Dermis microvascular lymphatic vessel endothelial cell (primary cell): ENCODE data around the gene PITPNM1. TPM values are rescaled to one million over a fixed set of nuclear protein-coding genes. Genes with fewer than 3 reads are reported as not detected.
"Not testable (repeated sequence)": the region's sequence is repeated elsewhere in the genome, so short reads cannot be mapped to it uniquely, and the experiment has no call there.

ENCODE experiments used
- DNase-seq, 2 donors: peaks; one replicate each; pipeline versions ENCODE4 v3.0.0 to v3.0.0-alpha.2; 2010; ENCODE audit warnings: low read depth in 2 of 2
- total RNA-seq: library from RNA; depleted of rRNA; stranded (reverse); fragments of >200 nt; gene quantifications from 2 replicates; pipeline ENCODE4 v1.2.1, GENCODE V29; 2014

Gene PITPNM1
- total RNA-seq = 6.3 and 7.3 TPM in 2 replicates

DNA sequence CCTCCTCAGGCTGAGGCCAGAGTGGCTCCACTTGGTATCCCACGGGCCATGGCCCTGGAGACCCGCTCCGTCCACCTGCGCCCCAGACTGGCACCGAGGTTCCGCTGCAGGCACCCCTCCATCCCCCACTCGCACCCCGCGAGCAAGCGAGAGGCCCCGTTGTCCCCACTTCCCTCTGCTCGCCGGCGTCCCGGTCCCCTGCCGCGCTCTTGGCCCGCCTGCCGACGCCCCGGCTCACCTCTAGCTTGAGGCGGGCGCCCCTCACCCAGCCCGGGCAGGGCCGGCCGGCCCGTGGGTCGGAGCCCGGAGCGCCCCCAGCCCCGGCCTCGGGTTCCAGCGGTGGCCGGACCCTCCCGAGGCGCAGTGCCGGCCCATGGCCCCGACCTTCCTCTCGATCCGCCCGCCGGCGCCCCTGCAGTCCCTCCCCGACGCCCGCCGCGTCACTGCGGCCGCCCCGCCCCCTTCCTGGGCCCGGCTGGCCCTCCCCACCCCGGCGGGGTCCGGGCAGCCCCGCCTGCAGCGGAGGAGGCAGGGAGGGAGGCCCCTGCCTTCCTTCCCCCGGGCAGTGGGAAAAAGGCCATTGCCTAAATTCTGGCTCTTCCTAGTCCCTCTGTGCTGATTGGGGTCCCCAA, at the start of gene PITPNM1:
PITPNM1 (minus strand) TSS at position 414 of the 632 bp plus-strand sequence. CDS start 1,183 bp downstream, outside the sequence.
- peak in 1 of 2 donors; percentile 9 for DNase-seq

DNA sequence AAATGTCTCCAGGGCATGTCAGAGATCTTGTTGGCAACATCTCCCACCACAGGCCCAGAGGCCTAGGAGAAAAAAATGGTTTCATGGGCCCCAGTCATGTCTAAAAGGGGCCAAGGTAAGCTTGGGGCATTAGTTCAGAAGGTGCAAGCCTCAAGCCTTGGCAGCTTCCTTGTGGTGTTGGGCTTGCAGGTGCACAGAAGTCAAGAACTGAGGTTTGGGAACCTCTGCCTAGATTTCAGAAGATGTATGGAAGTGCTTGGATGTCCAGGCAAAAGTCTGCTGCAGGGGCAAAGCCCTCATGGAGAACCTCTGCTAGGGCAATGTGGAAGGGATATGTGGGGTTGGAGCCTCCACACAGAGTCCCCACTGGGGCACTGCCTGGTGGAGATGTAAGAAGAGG, 46.5 kb upstream of the PITPNM1 start:
- not testable (repeated sequence) for DNase-seq

DNA sequence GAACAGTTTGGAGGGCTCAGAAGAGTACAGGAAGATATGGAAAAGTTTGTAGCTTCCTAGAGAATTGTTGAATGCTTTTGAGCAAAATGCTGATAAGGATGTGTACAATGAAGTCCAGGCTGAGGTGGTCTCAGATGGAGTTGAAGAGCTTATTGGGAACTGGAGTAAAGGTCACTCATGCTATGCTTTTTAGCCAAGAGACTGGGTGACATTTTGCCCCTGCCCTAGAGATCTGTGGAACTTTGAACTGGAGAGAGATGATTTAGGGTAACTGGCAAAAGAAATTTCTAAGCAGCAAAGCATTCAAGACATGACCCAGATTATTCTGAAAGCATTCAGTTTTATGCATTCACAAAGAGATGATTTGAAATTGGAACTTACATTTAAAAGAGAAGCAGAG, 46.0 kb upstream of the PITPNM1 start:
- DNase-seq = no peak

DNA sequence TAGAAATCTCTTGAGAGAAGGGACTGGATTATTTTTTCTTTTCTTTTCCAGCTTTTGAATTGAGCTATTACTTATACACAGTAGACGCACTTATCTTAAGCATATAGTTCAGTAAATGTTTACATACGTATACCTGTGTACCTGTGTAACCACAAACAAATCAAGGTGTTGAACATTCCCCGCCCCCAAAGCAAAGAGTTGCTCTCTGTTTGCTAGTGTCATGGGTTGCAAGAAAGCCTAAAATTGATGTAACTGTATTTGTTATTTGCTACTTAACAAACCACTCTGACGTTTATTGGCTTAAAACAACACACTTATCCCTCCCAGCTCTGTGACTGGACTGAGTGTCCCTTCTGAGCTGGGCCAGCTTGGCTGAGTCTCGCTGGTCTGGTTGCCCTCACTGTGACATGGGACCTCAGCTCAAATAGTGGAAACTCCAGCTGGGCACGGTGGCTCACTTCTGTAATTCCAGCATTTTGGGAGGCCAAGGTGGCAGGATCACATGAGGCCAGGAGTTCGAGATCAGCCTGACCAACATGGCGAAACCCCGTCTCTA, 43.5 kb upstream of the PITPNM1 start:
- DNase-seq = no peak

DNA sequence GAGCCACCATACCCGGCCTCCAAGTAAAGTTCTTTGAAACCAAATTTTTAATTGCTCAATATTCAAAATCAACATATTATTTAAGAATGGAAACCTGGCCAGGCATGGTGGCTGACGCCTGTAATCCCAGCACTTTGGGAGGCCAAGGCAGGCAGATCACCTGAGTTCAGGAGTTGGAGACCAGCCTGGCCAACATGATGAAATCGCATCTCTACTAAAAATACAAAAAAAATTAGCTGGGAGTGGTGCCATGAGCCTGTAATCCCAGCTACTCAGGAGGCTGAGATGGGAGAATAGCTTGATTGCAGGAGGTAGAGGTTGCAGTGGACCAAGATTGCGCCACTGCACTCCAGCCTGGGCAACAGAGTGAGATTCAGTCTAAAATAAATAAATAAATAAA, 42.9 kb upstream of the PITPNM1 start:
- not testable (repeated sequence) for DNase-seq

DNA sequence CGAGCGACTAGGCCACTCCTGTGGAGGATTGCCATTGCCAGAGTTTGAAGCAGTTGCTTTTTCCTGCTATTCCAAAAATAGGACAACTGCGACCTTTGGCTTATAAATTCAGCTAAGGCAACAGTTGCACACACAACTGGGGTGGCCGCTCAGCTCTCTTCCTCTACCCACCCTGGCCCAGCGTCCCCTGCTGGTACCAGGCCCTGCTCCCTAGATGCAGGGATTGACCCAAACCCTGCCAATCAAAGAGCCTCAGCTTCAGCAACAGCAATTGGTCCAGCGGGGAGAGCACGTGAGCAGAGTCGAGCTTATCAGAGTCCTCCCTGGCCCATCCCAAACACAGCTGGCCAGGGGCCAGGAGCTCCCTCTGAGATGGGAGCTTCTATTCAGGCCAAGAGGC, 40.1 kb upstream of the PITPNM1 start:
- DNase-seq = no peak

DNA sequence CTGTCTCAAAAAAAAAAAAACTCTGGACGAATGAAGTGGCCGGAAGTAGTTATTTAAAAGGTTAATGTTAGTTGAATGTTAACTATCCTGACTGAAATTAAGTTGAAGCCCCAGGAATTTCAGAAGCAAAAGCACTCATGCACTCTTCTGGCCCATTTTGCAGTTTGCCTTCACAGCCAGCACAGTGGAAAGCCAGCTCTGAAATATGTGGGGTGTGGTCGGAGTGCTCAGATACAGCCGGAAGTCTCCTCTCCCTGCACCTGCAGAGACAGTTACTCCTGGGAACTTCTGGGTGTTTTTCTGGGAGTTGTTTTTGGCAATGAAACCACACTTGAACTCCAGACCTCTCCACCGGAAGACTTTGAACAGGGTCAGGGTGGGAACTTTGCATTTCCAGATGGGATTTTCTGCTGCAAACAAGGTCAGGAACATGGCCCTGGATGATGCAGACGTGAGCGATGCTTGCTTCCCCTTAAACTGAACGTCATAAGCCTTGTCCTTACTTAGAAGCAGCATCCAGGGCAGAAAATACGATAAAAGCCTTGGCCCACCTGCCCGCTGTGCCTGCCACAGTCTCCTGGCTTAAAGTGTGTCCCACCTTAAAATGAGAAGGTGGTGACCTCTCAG, 39.6 kb upstream of the PITPNM1 start:
- DNase-seq = no peak

DNA sequence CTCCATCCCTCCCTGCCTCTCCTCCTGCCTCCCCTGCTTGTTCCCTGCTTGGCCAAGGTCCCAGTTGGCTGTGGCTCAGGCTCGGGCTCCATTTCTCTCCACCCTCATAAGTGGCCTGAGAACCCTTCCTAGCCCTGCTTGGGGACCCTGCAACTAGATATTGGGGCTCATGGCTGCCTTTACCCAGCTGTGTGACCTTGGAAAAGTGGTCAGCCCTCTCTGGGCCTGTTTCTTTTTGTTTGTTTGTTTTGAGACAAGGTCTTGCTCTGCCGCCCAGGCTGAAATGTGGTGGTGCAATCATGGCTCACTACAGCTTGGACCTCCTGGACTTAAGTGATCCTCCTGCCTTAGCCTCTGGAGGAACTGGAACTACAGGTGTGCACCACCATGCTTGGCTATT, 38.4 kb upstream of the PITPNM1 start:
- DNase-seq = no peak

DNA sequence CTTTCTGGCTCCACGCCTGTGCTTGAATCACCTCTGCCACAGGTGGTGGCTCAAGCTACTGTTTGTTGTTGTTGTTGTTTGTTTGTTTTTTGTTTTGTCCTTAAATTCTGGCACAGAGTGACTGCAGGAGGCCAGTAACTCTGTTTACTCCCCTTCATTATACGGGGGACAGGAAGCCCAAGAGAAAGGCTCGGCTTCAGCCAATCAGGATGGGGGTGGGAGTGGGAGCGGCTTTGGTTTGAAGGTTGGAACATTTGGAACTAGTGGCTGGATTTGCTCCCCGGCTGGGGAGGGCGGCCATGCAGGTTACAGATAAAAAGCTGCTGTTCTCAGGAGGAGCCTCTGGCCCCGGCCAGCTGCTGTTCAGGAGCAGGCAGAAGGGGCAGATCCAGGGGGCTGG, 37.8 kb upstream of the PITPNM1 start:
- DNase-seq = no peak

DNA sequence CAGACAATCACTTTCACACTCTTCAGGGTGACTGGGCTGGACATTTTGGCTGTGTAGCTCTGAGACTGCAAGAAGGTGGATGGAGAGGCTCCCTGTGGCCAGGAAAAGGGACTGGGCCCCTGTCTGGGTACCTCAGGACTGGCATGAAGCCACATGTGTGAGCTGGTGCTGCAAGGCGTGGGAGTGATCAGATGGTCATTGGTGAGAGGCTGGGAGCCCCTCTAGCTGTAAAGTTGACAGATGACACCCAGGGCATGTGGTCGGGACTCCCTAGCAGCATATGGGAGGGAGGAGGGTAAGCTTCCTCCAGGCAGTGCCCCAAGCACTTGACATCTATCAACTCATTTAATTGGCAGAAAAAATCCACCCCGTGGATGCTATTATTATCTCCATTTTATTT, 37.0 kb upstream of the PITPNM1 start:
- no peak for DNase-seq

DNA sequence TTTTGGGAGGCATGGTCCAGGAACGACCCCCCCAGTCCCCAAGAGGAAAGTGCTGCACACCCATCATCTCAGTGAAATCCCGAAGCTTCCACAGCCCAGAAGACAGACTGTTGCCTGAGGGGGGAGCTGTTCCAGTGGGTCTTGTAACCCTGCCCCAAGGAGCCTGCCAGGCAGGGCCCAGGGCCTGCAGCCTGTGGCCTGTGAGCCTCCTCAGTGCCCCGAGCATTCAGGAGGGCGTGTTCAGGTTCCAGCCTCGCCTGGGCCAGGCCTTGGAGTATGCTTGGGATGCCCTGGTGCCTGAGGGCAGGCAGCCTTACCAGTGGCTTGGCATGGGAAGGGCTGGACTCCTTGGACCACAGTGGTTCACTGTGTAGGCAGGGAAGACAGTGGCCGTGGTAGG, 36.0 kb upstream of the PITPNM1 start:
- DNase-seq = no peak

DNA sequence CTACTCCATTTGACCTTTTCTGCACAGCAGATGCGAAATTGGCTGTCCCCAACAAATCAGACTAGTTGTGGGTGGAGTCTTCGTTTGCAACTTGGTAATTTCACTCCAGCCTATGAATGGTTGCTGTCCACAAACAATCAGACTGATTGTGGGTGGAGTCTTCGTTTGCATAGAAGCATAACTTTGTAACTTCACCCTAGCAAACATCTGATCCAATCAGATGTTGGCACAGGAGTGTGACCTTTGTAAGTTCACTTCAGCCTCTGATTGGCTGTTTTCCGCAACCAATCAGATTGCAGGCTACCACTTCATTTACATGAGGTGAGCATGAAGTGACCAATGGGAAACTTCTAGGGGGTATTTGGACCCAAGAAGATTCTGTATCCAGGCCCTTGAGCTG, 34.4 kb upstream of the PITPNM1 start:
- no peak for DNase-seq

DNA sequence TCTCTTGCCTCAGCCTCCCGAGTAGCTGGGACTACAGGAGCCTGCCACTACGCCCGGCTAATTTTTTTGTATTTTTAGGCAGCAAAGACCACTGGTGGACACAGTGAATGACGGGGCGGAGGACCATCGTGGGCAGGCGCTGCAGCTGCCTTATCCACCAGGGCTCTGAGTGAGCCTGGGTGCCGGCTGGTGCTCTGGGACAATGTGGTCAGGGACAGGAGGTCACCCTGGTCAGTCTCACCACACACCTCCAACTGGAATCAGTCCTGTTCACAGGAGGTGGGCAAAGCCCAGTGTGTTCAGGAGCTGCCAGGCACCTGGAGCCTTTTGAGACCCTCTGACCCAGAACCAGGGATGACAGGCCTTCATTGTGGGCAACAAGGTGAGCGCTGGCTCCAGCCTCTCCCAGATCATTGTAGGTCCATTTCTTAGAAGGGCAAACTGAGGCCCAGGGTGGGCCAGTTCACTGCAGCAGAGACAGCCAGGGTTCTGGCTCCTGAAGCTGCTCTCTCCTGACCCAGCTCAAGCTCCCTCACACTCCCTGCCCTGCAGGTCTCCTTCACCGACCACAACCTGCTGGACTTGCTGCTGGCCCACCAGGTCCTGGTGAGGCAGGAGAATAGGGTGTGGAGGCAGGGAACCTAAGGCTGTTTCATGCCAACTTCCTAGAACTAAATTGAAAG, 33.8 kb upstream of the PITPNM1 start:
- DNase-seq = no peak

DNA sequence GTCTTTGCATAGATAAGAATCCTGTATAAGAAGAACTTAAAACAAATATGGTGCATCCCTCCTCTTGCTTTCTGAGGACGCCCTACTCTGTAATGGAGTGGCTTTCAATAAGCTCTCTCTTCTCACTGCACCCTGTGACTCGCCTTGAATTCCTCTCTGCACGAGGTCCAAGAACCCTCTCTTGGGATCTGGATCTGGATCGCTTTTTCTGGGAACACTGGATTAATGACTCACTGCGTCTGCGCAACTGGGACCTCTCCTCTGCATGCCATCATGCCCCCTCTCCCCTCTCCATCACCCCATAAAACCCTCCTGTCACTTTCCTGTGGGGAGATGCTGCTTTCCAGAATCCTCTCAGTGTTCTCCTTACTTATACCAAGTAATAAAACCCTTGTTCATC, 33.1 kb upstream of the PITPNM1 start:
- DNase-seq = no peak

DNA sequence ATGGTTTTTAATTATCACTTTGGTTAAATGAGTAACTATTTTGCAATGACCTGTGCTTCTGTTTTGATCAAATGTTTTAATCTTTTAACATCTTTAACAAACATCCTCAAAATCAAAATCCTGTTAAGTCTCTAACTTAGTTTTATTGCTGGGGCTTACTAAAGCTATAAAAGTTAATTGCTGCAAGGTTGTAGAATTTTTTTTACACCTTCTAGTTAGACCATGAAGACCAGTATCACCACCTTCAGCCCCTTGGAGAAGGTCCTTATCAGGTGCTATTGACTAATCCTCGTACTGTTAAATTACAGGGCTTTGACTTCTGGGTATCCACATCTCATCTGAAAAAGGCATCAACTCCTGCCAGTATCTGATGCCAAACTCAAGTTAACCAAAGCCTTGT, 30.4 kb upstream of the PITPNM1 start:
- DNase-seq = no peak

DNA sequence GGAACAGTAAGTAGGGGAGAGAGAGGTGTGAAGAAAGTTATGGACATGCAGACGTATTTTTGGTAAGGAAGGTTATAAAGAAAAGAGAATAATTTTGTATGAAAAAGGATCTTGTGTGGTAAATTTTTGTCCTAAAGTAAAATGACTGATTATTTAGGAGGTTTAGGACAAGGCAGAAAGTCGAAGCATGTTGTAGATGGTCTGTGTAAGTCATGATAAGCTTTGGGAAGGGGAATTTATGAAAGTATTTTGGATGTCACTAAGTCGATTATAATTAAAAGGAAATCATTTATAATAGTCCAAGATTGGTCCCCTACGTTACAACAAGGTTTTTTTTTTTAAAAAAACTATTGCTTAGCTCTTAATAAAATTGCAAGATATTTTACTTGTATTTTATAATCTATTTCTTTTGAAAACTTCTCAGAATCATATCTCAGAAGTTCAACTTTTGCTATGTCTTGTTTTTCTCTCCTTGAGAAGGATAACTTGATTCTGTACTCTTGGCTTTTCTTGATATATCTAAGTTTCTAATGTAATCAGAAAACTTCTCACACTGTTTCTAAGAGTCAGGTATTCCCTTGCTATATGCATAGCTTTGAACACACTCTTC, 29.0 kb upstream of the PITPNM1 start:
- no peak for DNase-seq

DNA sequence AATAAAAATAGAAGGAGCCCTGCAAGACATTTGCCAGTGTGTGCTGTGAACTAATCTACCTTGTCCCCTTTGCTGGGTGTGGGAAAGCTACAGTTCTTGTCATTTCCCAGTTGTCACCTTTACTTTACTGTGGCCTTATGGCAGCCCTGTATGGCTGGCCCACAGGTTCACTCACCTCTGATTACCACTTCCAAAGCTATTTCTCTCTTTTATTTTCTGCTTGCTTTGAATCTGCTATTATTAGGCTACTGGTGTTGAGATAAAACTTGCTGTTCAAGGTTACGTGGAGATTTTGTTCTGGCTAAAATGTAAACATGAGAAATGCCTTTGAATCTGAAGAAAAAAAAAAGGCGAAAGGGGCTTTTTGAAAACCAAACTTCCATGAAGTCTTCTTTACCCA, 27.7 kb upstream of the PITPNM1 start:
- no peak for DNase-seq

DNA sequence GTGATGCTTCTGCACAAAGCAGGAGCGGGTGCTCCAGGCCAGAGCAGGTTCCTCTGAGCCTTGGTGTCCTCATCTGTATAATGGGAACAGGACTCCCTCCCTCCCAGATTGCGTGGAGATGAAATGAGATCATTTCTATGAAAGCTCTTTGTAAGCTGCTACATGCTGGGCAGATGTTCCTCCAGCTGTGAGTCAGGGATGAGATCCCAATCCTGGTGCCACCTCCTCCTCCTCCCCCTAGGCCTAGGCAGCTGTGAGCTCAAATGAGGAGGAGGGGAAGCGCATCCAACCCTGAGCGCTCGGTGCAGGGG, 25.1 kb upstream of the PITPNM1 start:
- DNase-seq = no peak

DNA sequence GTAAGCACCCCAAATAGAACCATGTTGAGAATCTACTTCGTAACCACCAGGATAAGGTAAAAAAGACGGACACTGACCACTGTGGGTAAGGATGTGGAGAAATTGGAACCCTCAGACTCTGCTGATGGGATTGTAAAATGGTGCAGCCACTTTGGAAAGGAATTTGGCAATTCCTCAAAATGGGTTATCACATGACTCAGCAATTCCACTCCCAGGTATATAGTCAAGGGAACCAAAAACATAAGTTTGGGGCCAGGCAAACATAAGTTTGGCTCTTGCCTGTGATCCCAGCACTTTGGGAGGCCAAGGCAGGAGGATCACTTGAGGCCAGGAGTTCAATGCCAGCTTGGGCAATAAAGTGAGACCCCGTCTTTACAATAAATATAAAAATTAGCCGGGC, 23.2 kb upstream of the PITPNM1 start:
- DNase-seq = no peak

DNA sequence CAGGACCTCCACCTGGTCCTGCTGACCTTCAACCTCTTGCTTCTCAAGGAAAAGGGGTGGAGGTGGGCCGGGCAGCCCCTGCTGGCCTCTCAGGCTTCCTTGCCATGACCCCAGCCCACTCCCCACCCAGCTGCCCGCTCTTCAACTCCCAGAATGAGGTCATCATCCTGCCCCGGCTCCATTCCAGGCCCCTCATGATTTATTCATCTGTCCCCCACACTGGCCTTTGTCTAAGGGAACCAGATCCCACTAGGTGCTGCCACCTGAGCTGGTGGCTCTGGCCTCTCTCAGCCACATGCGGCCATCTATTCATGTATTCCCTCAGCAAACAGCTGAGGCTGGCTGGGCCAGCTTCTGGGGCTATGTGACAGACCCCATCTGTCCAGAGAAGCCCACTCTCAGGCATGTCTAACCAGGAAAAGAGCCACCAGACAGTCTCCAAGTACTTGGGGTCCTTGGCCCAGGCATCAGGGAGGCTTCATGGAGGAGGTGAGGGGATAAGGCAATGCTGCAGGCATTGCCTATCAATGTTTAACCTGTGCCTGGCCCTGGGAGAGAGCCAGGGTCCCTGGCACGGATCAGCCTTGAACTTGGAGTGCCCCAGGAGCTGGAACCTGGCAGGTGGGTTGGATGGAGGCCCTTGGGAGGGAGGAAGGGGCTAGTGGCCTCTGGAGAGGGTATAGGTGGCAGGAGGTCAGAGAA, 20.3 kb upstream of the PITPNM1 start:
- DNase-seq = no peak

DNA sequence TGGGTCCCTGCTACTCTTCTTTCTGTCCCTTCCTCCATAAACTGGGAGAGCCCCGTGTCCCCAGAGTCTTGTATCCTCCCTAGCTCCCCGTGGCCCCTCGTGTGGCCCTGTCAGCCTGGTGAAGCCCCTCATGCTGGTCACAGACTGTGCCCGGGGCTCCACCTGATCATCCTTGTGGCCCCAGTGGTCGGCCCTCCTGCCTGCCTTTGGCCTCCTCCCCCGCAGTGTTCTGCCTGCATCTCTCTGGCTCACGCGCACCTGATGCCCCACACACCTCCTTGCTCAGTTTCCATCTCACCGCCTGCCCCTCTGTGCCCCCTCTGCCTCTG, 19.3 kb upstream of the PITPNM1 start:
- no peak for DNase-seq
